Colonic mucosa (tissue), 4 donors: ENCODE results near the gene AMIGO1. TPM values are rescaled to one million over a fixed set of nuclear protein-coding genes. Genes with fewer than 3 reads are reported as not detected.
A peak's percentile ranks its signal among the peaks of the same experiment; 100 is the strongest.

Experiments used
- DNase-seq: peaks from one replicate; pipeline ENCODE4 v3.0.0-alpha.2; 2020
- H3K27ac ChIP-seq: fragments of 200-600 bp; one replicate; pipeline ENCODE4 v1.8.0; 2021
- H3K27me3 ChIP-seq: fragments of 200-600 bp; one replicate; pipeline ENCODE4 v1.8.0; 2021
- H3K36me3 ChIP-seq: fragments of 200-600 bp; one replicate; pipeline ENCODE4 v1.8.0; 2021
- H3K4me1 ChIP-seq: fragments of 200-600 bp; one replicate; pipeline ENCODE4 v1.8.0; 2021; ENCODE audit warnings: mild to moderate bottlenecking
- H3K4me3 ChIP-seq: fragments of 200-600 bp; one replicate; pipeline ENCODE4 v1.8.0; 2021
- H3K9ac ChIP-seq, 2 donors: one replicate each; pipeline ENCODE4 v1.7.0; 2013; ENCODE audit warnings: control low read depth in 2 of 2, low read depth in 2 of 2, low read length in 2 of 2
- H3K9me3 ChIP-seq: fragments of 200-600 bp; one replicate; pipeline ENCODE4 v1.8.0; 2021
- intact Hi-C: fragments of 100-400 bp; cut with DNase I; formaldehyde crosslinking; loops from one replicate; pipeline ENCODE4 v1.14.1; 2022
- total RNA-seq, 2 donors: library from RNA; stranded (reverse); fragmentation: NEBNext Ultra II Directional in 1 of 2; extraction: Animal tissue kit (Norgen Biotek cat#: 25700) in 1 of 2; gene quantifications; one replicate each; pipeline ENCODE4 v1.2.1, GENCODE V29; 2021
- TF ChIP-seq, protein P1 (sequence below): fragments of 200-600 bp; IDR thresholded peaks from one replicate; pipeline ENCODE4 v1.8.0; 2022; ENCODE audit warnings: antibody characterized with exemption, mild to moderate bottlenecking
- donor health status: healthy.
- donor health status: DM: no; HTN: no; CAD: no.
- donor health status: DM: no; HTN: no; CAD: no.

The AMIGO1 gene
- total RNA-seq, 2 donors from 2014 or later, result 2.5 to 3.9 TPM

DNA sequence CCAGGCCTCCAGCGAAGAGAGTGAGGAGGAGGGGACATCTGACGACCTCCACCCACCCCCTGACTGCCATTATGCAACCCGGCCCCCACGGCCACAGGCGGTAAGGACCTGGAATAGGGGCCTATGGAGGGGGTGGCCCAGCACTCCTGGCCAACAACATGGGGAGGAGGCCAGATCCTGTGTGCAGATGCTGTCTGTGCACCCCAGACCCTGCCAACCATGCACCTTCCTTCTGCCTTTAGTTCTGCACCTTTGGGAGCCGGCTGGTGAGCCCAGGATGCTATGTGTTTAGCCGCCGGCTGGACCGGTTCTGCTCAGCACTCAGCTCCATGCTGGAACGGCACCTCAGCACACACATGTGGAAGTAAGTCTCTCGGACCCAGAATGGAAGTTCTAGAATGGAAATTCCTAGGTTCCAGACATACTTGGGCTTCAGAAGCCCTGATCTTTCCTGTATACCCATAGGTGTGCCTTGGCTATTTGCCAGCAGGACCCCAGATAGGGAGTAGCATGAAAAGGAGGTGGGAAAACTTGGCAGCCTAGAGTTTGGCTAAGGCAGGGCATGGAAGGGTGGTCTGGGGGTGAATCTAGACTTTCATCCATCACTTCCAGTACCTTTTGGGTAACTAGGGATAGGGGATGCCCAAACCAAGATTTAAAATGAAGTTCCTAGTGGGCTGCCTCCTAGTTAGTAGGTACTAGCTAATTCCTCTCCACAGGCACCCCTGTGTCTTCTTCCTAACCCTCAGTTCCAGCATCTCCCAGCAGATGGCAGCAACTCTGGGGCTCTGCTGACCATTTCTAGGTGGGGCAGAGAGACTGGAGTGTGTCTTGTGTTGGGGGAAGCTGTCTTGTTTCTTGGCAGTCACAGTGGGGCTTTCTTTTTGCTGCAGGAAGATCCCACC is 19.2 kb downstream of the AMIGO1 start:
- TF ChIP-seq, protein P1, sequence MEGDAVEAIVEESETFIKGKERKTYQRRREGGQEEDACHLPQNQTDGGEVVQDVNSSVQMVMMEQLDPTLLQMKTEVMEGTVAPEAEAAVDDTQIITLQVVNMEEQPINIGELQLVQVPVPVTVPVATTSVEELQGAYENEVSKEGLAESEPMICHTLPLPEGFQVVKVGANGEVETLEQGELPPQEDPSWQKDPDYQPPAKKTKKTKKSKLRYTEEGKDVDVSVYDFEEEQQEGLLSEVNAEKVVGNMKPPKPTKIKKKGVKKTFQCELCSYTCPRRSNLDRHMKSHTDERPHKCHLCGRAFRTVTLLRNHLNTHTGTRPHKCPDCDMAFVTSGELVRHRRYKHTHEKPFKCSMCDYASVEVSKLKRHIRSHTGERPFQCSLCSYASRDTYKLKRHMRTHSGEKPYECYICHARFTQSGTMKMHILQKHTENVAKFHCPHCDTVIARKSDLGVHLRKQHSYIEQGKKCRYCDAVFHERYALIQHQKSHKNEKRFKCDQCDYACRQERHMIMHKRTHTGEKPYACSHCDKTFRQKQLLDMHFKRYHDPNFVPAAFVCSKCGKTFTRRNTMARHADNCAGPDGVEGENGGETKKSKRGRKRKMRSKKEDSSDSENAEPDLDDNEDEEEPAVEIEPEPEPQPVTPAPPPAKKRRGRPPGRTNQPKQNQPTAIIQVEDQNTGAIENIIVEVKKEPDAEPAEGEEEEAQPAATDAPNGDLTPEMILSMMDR, result peak; percentile 76
- no peak overlapping the region for H3K4me3 ChIP-seq
- intact Hi-C loops, result loop anchor here (2.0 kb wide), 1 partner anchor 43 kb away; no protein-coding TSS in a partner anchor
- no peak overlapping the region for H3K9ac ChIP-seq
- no peaks in the 10 kb centered on the region for H3K9me3 ChIP-seq
- DNase-seq, result peak; percentile 79
- no peak overlapping the region for H3K27ac ChIP-seq
- peaks cover 5% of the 10 kb centered on the region for H3K4me1 ChIP-seq
- H3K36me3 ChIP-seq, result no peaks in the 10 kb centered on the region
- no peaks in the 10 kb centered on the region for H3K27me3 ChIP-seq

DNA sequence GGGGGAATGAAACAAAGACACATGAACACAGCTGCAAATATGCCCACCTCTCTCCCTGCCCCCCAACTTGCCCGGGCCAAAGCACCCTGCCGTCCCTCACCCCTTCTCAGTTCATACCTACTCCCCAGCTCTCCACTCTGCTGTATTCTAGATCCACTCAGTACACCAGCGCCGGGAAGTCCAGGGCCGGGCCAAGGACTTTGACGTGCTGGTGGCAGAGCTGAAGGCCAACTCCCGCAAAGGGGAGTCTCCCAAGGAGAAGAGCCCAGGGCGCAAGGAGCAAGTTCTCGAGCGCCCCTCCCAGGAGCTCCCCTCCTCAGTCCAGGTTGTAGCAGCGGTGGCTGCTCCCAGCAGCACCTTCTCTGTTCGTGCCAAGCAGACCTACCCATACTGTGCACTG is 20.8 kb downstream of the AMIGO1 start:
- no peaks in the 10 kb centered on the region for H3K36me3 ChIP-seq
- no peaks in the 10 kb centered on the region for H3K9me3 ChIP-seq
- no peak overlapping the region for H3K4me3 ChIP-seq
- intact Hi-C loops, result no loop called here
- TF ChIP-seq, protein P1, result no peak
- no peak overlapping the region for H3K27ac ChIP-seq
- H3K4me1 ChIP-seq, result peaks cover 11% of the 10 kb centered on the region
- H3K9ac ChIP-seq, result no peak overlapping the region
- DNase-seq, result no peak
- H3K27me3 ChIP-seq, result no peaks in the 10 kb centered on the region

DNA sequence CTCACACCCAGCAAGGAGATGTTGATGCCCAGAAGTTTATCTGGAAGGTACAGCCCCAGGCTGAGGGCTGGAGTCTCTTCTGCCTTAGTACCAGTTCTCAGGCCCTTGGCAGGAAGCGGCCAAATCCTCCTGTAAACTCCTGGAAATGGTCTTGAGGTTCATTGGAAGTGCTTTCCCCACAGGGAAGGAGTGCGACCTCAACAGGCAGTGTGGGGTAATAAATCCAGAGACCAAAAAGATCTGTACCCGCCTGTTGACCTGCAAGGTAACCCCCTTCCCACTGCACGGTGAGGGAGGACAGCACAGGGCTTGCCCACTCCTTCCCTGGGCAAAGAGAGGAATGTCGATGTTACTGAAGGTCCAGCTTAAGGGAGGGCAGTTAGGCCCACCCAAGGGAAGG is 21.3 kb downstream of the AMIGO1 start:
- intact Hi-C loops, result no loop called here
- DNase-seq, result no peak
- Histone ChIP-seq H3K4me3 (no peak overlapping the region), H3K27me3 (no peaks in the 10 kb centered on the region), H3K27ac (no peak overlapping the region), H3K9ac (no peak overlapping the region), H3K9me3 (no peaks in the 10 kb centered on the region), H3K4me1 (peaks cover 8% of the 10 kb centered on the region), H3K36me3 (no peaks in the 10 kb centered on the region)
- TF ChIP-seq, protein P1, result no peak

GRCh38 chr1:109487261-109487660 is 22.3 kb downstream of the AMIGO1 start:
- H3K4me1 ChIP-seq, result peaks cover 11% of the 10 kb centered on the region
- intact Hi-C loops, result no loop called here
- no peaks in the 10 kb centered on the region for H3K36me3 ChIP-seq
- no peaks in the 10 kb centered on the region for H3K27me3 ChIP-seq
- no peak overlapping the region for H3K27ac ChIP-seq
- TF ChIP-seq, protein P1, result no peak
- DNase-seq, result no peak
- no peak overlapping the region for H3K9ac ChIP-seq
- no peak overlapping the region for H3K4me3 ChIP-seq
- H3K9me3 ChIP-seq, result no peaks in the 10 kb centered on the region

GRCh38 chr1:109485001-109485400 is 24.5 kb downstream of the AMIGO1 start:
- TF ChIP-seq, protein P1, result no peak
- H3K27ac ChIP-seq, result no peak overlapping the region
- no peak overlapping the region for H3K9ac ChIP-seq
- no peaks in the 10 kb centered on the region for H3K9me3 ChIP-seq
- no peaks in the 10 kb centered on the region for H3K27me3 ChIP-seq
- no peak for DNase-seq
- no peaks in the 10 kb centered on the region for H3K36me3 ChIP-seq
- peak overlapping the region; percentile 66 for H3K4me3 ChIP-seq
- intact Hi-C loops, result no loop called here
- H3K4me1 ChIP-seq, result peaks cover 11% of the 10 kb centered on the region
